Measurements from ENCODE around the gene SLX4. TPM values are rescaled to one million over a fixed set of nuclear protein-coding genes. Genes with fewer than 3 reads are reported as not detected.

Gene SLX4
- total and polyA plus RNA-seq, 2 donors (not counting 1 experiment from before 2014, with no cell fraction given) = 5.4 to 13.3 TPM

GRCh38 chr16:3612510-3613466, 1.4 kb upstream of the SLX4 start:
- H3K9me3 ChIP-seq (ENCODE audit: control extremely low read depth in 1 of 3, control insufficient read depth in 2 of 3, insufficient read depth in 1 of 3, low read length in 2 of 3) = no peaks in the 10 kb centered on the region
- WGBS (ENCODE audit: insufficient coverage) = 91% methylated on average over 20 of the region's 34 CpGs
- H3K4me1 ChIP-seq (ENCODE audit: control insufficient read depth in 2 of 2, insufficient read depth in 2 of 2, low read length in 2 of 2) = peaks cover 22 to 29% of the 10 kb centered on the region in 2 donors
- no peaks in the 10 kb centered on the region for H3K27me3 Mint-ChIP-seq
- H3K36me3 ChIP-seq (replicated peaks in 1 of 2; ENCODE audit: control extremely low read depth in 1 of 2, control insufficient read depth in 1 of 2, extremely low read depth in 1 of 2, insufficient read depth in 2 of 2, low read length in 1 of 2) = peaks cover 0 to 5% of the 10 kb centered on the region in 2 experiments
- H3K4me1 Mint-ChIP-seq = peaks cover 51% of the 10 kb centered on the region
- peak overlapping the region; percentile 88 for H3K4me2 ChIP-seq (replicated peaks; ENCODE audit: low read depth, low read length, poor library complexity, severe bottlenecking)
- no peaks in the 10 kb centered on the region for H3K9me3 Mint-ChIP-seq (ENCODE audit: insufficient read depth)
- POLR2A ChIA-PET = interaction anchor here (0.6 kb wide), 1 partner anchor 545 kb away, joined by 3 read pairs; no protein-coding TSS in a partner anchor
- H3K4me3 ChIP-seq (ENCODE audit: control extremely low read depth in 1 of 5, extremely low read depth in 1 of 5, insufficient read depth in 1 of 5, low read depth in 2 of 5, low read length in 4 of 5) = peak overlapping the region in 4 of 5 experiments; percentile 81 to 89 (median 84)
- TF ChIP-seq EZH2 (IDR thresholded peaks at IDR 0.05; ENCODE audit: borderline replicate concordance, insufficient read depth, low read depth, low read length, poor library complexity, severe bottlenecking) = no peak
- TF ChIP-seq, protein P1, sequence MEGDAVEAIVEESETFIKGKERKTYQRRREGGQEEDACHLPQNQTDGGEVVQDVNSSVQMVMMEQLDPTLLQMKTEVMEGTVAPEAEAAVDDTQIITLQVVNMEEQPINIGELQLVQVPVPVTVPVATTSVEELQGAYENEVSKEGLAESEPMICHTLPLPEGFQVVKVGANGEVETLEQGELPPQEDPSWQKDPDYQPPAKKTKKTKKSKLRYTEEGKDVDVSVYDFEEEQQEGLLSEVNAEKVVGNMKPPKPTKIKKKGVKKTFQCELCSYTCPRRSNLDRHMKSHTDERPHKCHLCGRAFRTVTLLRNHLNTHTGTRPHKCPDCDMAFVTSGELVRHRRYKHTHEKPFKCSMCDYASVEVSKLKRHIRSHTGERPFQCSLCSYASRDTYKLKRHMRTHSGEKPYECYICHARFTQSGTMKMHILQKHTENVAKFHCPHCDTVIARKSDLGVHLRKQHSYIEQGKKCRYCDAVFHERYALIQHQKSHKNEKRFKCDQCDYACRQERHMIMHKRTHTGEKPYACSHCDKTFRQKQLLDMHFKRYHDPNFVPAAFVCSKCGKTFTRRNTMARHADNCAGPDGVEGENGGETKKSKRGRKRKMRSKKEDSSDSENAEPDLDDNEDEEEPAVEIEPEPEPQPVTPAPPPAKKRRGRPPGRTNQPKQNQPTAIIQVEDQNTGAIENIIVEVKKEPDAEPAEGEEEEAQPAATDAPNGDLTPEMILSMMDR (IDR thresholded peaks at IDR 0.05) = no peak
- H3K9ac ChIP-seq (ENCODE audit: low read length) = peak overlapping the region; percentile 92
- peak overlapping the region in 1 of 2 donors; percentile 88 for H3K27ac ChIP-seq (ENCODE audit: low read length in 2 of 2)
- H3K4me3 Mint-ChIP-seq = peak overlapping the region; percentile 87
- intact Hi-C loops (cut with micrococcal nuclease) = loop anchor here (5.0 kb wide), 1 partner anchor 155 kb away; no protein-coding TSS in a partner anchor
- peak overlapping the region; percentile 84 for H3K27ac Mint-ChIP-seq
- peaks cover 31% of the 10 kb centered on the region for H4K20me1 ChIP-seq (ENCODE audit: control insufficient read depth, insufficient read depth, low read length, poor library complexity, severe bottlenecking)
- CTCF ChIA-PET = interaction anchor here (0.9 to 1.5 kb wide), 4 partner anchors 14 to 86 kb away, joined by 3 to 6 read pairs (median 3); no protein-coding TSS in a partner anchor
- ATAC-seq (ENCODE audit: low read depth) = no peak
- peaks cover 79% of the 10 kb centered on the region for H3K79me2 ChIP-seq (ENCODE audit: control insufficient read depth, insufficient read depth, low read length)
- H2AFZ ChIP-seq (ENCODE audit: insufficient read depth, low read depth, low read length, poor library complexity, severe bottlenecking) = peak overlapping the region; percentile 99
- no peak for DNase-seq
- H3K27me3 ChIP-seq (replicated peaks in 1 of 4; ENCODE audit: control extremely low read depth in 1 of 4, control insufficient read depth in 3 of 4, insufficient read depth in 4 of 4, low read length in 3 of 4) = no peaks in the 10 kb centered on the region
